ENCODE data around the gene DISP2. TPM values are rescaled to one million over a fixed set of nuclear protein-coding genes. Genes with fewer than 3 reads are reported as not detected.

DISP2 gene
- total RNA-seq, 1 donor from 2014 or later, result 3.2 TPM

GRCh38 chr15:40414816-40415215 lies 56.8 kb downstream of the DISP2 start:
- H3K36me3 ChIP-seq (ENCODE audit: control insufficient read depth, insufficient read depth, low read length), result peaks cover 3% of the 10 kb centered on the region
- DNase-seq (ENCODE audit: low read depth), result no peak
- TF ChIP-seq, protein P1, sequence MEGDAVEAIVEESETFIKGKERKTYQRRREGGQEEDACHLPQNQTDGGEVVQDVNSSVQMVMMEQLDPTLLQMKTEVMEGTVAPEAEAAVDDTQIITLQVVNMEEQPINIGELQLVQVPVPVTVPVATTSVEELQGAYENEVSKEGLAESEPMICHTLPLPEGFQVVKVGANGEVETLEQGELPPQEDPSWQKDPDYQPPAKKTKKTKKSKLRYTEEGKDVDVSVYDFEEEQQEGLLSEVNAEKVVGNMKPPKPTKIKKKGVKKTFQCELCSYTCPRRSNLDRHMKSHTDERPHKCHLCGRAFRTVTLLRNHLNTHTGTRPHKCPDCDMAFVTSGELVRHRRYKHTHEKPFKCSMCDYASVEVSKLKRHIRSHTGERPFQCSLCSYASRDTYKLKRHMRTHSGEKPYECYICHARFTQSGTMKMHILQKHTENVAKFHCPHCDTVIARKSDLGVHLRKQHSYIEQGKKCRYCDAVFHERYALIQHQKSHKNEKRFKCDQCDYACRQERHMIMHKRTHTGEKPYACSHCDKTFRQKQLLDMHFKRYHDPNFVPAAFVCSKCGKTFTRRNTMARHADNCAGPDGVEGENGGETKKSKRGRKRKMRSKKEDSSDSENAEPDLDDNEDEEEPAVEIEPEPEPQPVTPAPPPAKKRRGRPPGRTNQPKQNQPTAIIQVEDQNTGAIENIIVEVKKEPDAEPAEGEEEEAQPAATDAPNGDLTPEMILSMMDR (IDR thresholded peaks at IDR 0.05; ENCODE audit: insufficient read depth, low read length, poor library complexity, severe bottlenecking), result no peak
- no peaks in the 10 kb centered on the region for H3K27me3 ChIP-seq (ENCODE audit: control insufficient read depth, insufficient read depth, low read length)
- H3K4me3 ChIP-seq (ENCODE audit: low read depth, low read length), result no peak overlapping the region

DNA sequence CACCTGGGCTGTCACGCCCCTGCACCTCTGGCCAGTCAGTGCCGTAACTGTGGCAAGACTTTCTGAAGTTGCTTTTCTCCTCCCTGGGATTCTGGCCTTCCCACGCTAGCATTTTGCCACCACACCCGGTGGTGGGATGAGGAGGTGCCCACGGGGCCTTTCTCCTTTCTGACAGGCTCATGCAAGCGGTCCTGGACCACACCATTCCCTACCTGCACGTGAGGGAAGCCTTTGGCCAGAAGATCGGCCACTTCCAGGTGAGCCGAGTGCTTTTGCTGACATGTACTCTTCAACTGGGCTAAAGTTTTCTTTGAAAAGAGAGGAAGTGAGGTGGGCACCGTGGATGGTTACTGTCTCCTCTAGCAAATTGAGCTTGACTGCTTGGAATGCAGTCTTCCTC lies 57.2 kb downstream of the DISP2 start:
- Histone ChIP-seq H3K4me3 (ENCODE audit: low read depth, low read length) (no peak overlapping the region), H3K27me3 (ENCODE audit: control insufficient read depth, insufficient read depth, low read length) (no peaks in the 10 kb centered on the region), H3K36me3 (ENCODE audit: control insufficient read depth, insufficient read depth, low read length) (peaks cover 3% of the 10 kb centered on the region)
- TF ChIP-seq, protein P1 (IDR thresholded peaks at IDR 0.05; ENCODE audit: insufficient read depth, low read length, poor library complexity, severe bottlenecking), result no peak
- no peak for DNase-seq (ENCODE audit: low read depth)

- no peak for DNase-seq (ENCODE audit: low read depth)
- Histone ChIP-seq H3K4me3 (ENCODE audit: low read depth, low read length) (no peak overlapping the region), H3K36me3 (ENCODE audit: control insufficient read depth, insufficient read depth, low read length) (peaks cover 3% of the 10 kb centered on the region), H3K27me3 (ENCODE audit: control insufficient read depth, insufficient read depth, low read length) (no peaks in the 10 kb centered on the region)
- TF ChIP-seq, protein P1 (IDR thresholded peaks at IDR 0.05; ENCODE audit: insufficient read depth, low read length, poor library complexity, severe bottlenecking), result no peak
These were observed 58.0 kb downstream of the DISP2 start for GRCh38 chr15:40416056-40416455.

GRCh38 chr15:40418126-40418525 lies 60.1 kb downstream of the DISP2 start:
- Histone ChIP-seq H3K36me3 (ENCODE audit: control insufficient read depth, insufficient read depth, low read length) (peaks cover under 1% of the 10 kb centered on the region), H3K4me3 (ENCODE audit: low read depth, low read length) (no peak overlapping the region), H3K27me3 (ENCODE audit: control insufficient read depth, insufficient read depth, low read length) (peaks cover 5% of the 10 kb centered on the region)
- TF ChIP-seq, protein P1 (IDR thresholded peaks at IDR 0.05; ENCODE audit: insufficient read depth, low read length, poor library complexity, severe bottlenecking), result no peak
- DNase-seq (ENCODE audit: low read depth), result no peak

DNA sequence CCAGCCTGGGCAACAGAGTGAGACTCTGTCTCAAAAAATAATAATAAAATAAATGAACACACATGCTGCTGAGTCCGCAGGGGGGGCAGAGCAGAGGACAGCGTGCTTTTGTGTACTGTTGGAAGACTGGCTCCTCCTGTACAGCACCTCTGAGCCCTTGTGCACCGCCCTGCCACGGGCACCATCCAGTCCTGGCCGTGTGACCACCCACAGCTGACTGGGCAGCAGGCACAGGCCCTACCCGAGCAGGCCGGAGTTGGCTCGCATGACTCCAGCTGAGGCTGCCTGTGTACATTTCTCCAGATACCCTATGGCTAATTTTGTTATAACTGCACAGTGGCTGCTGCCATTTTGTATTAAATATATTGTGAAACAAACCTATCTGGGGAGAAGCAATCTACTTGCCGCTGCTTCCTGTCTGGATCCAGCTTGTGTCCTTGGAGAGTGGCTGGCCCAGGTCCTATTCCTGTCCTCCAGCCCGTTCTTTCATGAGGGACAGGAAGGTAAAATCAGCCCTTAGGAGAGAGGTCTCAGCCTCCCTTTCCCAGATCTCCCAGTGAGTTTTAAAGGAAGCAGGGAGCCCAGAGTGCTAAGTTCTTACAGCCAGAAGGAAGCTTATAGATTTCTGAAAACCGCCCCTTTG lies 62.2 kb downstream of the DISP2 start:
- Histone ChIP-seq H3K36me3 (ENCODE audit: control insufficient read depth, insufficient read depth, low read length) (no peaks in the 10 kb centered on the region), H3K27me3 (ENCODE audit: control insufficient read depth, insufficient read depth, low read length) (peaks cover 5% of the 10 kb centered on the region), H3K4me3 (ENCODE audit: low read depth, low read length) (no peak overlapping the region)
- TF ChIP-seq, protein P1 (IDR thresholded peaks at IDR 0.05; ENCODE audit: insufficient read depth, low read length, poor library complexity, severe bottlenecking), result no peak
- DNase-seq (ENCODE audit: low read depth), result no peak

GRCh38 chr15:40420793-40421192 lies 62.8 kb downstream of the DISP2 start:
- Histone ChIP-seq H3K36me3 (ENCODE audit: control insufficient read depth, insufficient read depth, low read length) (no peaks in the 10 kb centered on the region), H3K27me3 (ENCODE audit: control insufficient read depth, insufficient read depth, low read length) (peaks cover 5% of the 10 kb centered on the region), H3K4me3 (ENCODE audit: low read depth, low read length) (no peak overlapping the region)
- DNase-seq (ENCODE audit: low read depth), result no peak
- TF ChIP-seq, protein P1 (IDR thresholded peaks at IDR 0.05; ENCODE audit: insufficient read depth, low read length, poor library complexity, severe bottlenecking), result no peak

Measured in kidney epithelial cell (primary cell).